GM18507 (cell line): Measurements from ENCODE around the gene VPS13C.

ENCODE experiments used
- DNase-seq: peaks from one replicate; pipeline ENCODE4 v3.0.0; 2011; ENCODE audit warnings: low read depth; ENCODE audit not compliant: insufficient read length; ENCODE audit errors: extremely low spot score
- FAIRE-seq: peaks from 2 replicates; lab custom pipeline; 2011; peaks lifted over from hg19 to GRCh38; lab: Jason Lieb, UNC

The VPS13C gene

GRCh38 chr15:62083194-62084154, 23.2 kb upstream of the VPS13C start:
- FAIRE-seq (no peak), DNase-seq (no peak)

GRCh38 chr15:62079594-62079993, 19.3 kb upstream of the VPS13C start:
- DNase-seq (no peak), FAIRE-seq (no peak)

GRCh38 chr15:62075595-62076277, 15.5 kb upstream of the VPS13C start:
- FAIRE-seq (no peak), DNase-seq (no peak)

GRCh38 chr15:62071711-62072308, 11.6 kb upstream of the VPS13C start:
- FAIRE-seq (peak; percentile 69), DNase-seq (no peak)

DNA sequence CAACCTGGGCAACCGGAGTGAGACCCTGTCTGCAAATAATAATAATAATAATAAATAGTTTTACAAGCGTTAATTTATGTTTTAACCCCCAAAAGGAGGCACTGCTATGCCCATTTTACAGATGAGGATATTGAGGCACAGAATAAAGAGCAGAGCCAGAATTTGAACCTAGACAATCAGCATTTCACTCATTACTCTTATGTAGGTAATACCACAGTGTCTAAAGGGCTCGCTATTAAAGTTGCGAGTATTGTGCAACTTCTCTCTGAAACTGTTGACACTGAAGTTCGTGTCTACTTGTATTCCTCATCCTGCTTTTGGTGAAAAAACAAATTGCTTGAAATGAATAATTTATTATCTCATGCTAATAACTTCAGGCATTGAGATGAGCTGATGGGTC, 9.3 kb upstream of the VPS13C start:
- DNase-seq = no peak
- FAIRE-seq = no peak

DNA sequence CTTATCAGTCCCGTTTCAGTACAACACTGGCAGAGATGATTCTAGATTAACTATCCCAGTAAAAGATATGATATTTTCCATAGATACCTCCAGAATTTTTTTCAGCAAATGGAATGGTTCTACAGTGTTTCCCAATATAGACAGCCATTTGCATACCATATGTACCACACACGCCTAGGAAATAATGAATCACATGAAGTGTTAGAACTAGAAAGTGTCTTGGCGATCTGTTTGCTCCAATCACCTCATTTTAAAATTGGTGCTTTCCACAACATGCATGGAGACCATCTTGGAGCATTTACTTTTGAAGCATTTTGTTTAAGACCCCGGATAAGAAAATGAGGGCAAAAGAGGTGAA, 8.5 kb upstream of the VPS13C start:
- FAIRE-seq (no peak), DNase-seq (no peak)

DNA sequence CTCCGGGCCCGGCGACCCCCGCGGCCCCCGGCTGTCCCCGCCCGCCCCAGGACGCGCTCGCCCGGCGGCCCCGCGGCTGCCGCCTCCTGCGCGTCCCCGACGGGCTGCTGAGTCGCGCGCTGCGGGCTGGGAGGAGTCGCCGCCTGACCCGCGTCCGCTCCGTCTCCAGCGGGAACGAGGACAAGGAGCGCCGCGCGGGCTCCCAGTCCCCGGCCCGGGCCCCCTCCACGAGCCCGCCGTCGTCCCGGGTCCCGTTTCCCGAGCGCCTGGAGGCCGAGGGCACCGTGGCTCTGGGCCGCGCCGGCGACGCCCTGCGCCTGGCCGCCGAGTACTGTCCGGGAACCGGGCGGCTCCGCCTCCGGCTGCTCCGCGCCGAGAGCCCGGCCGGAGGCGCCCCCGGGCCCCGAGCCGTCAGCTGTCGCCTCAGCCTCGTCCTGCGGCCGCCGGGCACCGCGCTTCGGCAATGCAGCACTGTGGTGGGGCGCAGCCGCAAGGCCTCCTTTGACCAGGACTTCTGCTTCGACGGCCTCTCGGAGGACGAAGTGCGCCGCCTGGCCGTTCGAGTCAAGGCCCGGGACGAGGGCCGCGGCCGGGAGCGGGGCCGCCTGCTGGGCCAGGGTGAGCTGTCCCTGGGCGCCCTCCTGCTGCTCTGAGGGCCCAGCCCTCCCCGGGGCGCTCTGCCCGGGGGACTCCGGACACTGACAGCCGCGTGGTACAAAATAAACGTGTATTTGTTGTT, 8.0 kb upstream of the VPS13C start:
- no peak for DNase-seq
- no peak for FAIRE-seq

DNA sequence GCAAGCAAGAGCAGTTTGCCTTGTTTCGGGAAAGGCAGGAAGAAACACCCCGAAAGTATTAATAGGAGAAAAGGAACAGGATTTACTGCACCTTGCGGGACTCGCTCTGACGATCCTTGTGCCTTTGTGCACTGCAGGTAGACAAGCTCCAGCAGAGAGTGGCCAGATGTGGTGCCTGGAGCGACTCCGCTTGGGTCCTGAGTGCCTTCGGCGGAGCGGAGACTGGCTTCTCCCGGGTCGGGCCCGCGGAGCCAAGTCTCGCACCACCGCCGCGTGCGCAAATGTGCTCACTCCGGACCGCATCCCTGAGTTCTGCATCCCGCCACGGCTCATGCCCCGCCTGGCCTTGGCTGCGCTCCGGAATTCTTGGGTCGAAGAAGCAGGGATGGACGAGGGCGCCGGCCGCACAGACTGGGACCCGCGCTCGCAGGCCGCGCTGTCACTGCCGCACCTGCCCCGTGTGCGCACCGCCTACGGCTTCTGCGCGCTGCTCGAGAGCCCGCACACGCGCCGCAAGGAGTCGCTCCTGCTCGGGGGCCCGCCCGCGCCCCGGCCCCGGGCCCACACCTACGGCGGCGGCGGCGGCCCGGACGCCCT, 7.3 kb upstream of the VPS13C start:
- FAIRE-seq = no peak
- no peak for DNase-seq

GRCh38 chr15:62066663-62067447, 6.6 kb upstream of the VPS13C start, which contains the start of gene C2CD4A:
TSS of gene C2CD4A (plus strand) at chr15:62066977. CDS start at chr15:62067614, 637 bp downstream.
- FAIRE-seq (peak; percentile 60), DNase-seq (no peak)

GRCh38 chr15:62063825-62064635, 3.8 kb upstream of the VPS13C start:
- no peak for DNase-seq
- no peak for FAIRE-seq

GRCh38 chr15:62060896-62061280, 641 bp upstream of the VPS13C start:
- DNase-seq (no peak), FAIRE-seq (no peak)

GRCh38 chr15:62059816-62060112, 483 bp downstream of the VPS13C start:
- DNase-seq (peak; percentile 49), FAIRE-seq (peak; percentile 92)

- DNase-seq (no peak), FAIRE-seq (peak; percentile 12)
These were observed 985 bp downstream of the VPS13C start for GRCh38 chr15:62059108-62059815.

GRCh38 chr15:62058327-62059028, 1.8 kb downstream of the VPS13C start:
- no peak for FAIRE-seq
- no peak for DNase-seq

GRCh38 chr15:62057341-62057980, 2.8 kb downstream of the VPS13C start:
- DNase-seq = no peak
- no peak for FAIRE-seq

DNA sequence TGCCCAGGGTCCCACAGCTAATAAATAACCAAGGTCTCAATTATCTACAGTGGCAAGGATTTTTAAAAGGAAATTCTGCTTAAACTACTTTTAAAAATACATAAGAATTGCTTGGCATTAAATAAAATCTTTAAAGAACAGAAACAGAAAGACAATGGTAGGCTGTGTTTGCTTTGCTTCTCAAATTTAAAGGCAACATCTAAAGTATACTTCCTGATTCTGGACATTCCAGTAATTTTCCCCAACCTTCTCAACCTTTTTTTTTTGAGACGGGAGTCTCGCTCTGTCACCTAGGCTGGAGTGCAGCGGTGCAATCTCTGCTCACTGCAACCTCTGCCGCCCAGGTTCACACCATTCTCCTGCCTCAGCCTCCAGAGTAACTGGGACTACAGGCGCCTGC, 5.3 kb downstream of the VPS13C start:
- DNase-seq (no peak), FAIRE-seq (no peak)
